ENCODE data around the gene GNE. TPM values are rescaled to one million over a fixed set of nuclear protein-coding genes. Genes with fewer than 3 reads are reported as not detected.

GNE gene
- total and polyA plus RNA-seq, 2 of the 13 experiments (the other 11 are each of a cell fraction or from before 2014, with no cell fraction given), result 16.1 to 24.1 TPM

- TF ChIP-seq, protein P1, sequence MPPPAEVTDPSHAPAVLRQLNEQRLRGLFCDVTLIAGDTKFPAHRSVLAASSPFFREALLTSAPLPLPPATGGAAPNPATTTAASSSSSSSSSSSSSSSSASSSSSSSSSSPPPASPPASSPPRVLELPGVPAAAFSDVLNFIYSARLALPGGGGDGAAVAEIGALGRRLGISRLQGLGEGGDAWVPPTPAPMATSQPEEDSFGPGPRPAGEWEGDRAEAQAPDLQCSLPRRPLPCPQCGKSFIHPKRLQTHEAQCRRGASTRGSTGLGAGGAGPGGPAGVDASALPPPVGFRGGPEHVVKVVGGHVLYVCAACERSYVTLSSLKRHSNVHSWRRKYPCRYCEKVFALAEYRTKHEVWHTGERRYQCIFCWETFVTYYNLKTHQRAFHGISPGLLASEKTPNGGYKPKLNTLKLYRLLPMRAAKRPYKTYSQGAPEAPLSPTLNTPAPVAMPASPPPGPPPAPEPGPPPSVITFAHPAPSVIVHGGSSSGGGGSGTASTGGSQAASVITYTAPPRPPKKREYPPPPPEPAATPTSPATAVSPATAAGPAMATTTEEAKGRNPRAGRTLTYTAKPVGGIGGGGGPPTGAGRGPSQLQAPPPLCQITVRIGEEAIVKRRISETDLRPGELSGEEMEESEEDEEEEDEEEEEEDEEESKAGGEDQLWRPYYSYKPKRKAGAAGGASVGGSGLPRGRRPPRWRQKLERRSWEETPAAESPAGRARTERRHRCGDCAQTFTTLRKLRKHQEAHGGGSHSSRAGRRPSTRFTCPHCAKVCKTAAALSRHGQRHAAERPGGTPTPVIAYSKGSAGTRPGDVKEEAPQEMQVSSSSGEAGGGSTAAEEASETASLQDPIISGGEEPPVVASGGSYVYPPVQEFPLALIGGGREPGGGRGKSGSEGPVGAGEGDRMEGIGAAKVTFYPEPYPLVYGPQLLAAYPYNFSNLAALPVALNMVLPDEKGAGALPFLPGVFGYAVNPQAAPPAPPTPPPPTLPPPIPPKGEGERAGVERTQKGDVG (CRISPR knock-in tag; IDR thresholded peaks at IDR 0.05; ENCODE audit: borderline replicate concordance), result peak; percentile 84
- TF ChIP-seq ZFP41 (CRISPR knock-in tag; IDR thresholded peaks at IDR 0.05; ENCODE audit: borderline replicate concordance) (0 out of 2 replicates have a peak, but pooled peaks have one; percentile 28), SAFB2 (CRISPR knock-in tag; IDR thresholded peaks at IDR 0.05; ENCODE audit: borderline replicate concordance, low read depth) (peak; percentile 89), KDM1A (CRISPR knock-in tag; IDR thresholded peaks at IDR 0.05) (no peak; the same call in 1 of the 2 replicates), SRSF4 (IDR thresholded peaks at IDR 0.05; ENCODE audit: low read depth, low read length, poor library complexity, severe bottlenecking) (no peak), CC2D1A (CRISPR knock-in tag; IDR thresholded peaks at IDR 0.05) (no peak), ZIK1 (CRISPR knock-in tag; IDR thresholded peaks at IDR 0.05; ENCODE audit: borderline replicate concordance, low read depth) (0 out of 2 replicates have a peak, but pooled peaks have one; percentile 71), ZNF672 (CRISPR knock-in tag; IDR thresholded peaks at IDR 0.05) (0 out of 2 replicates have a peak, but pooled peaks have one; percentile 74), ZNF709 (CRISPR knock-in tag; IDR thresholded peaks at IDR 0.05) (peak; percentile 70; the same call in 1 of the 2 replicates), ERF (CRISPR knock-in tag; IDR thresholded peaks at IDR 0.05) (peak; percentile 55; the same call in 1 of the 2 replicates), RFXAP (CRISPR knock-in tag; IDR thresholded peaks at IDR 0.05; ENCODE audit: borderline replicate concordance) (peak; percentile 92; the same call in 1 of the 2 replicates), ZNF30 (CRISPR knock-in tag; IDR thresholded peaks at IDR 0.05) (0 out of 2 replicates have a peak, but pooled peaks have one; percentile 77), ZNF33A (CRISPR knock-in tag; IDR thresholded peaks at IDR 0.05; ENCODE audit: borderline replicate concordance) (no peak), KDM4B (CRISPR knock-in tag; IDR thresholded peaks at IDR 0.05) (0 out of 2 replicates have a peak, but pooled peaks have one; percentile 68), FOXA1 (IDR thresholded peaks at IDR 0.05) (no peak), FOXA1 (CRISPR knock-in tag; IDR thresholded peaks at IDR 0.05) (peak; percentile 38; the same call in 1 of the 2 replicates), ZNF501 (CRISPR knock-in tag; IDR thresholded peaks at IDR 0.05) (peak; percentile 82), ZNF512B (CRISPR knock-in tag; IDR thresholded peaks at IDR 0.05; ENCODE audit: borderline replicate concordance) (no peak; the same call in 1 of the 2 replicates), ZNF775 (CRISPR knock-in tag; IDR thresholded peaks at IDR 0.05; ENCODE audit: borderline replicate concordance) (no peak), ZNF790 (CRISPR knock-in tag; IDR thresholded peaks at IDR 0.05; ENCODE audit: borderline replicate concordance) (no peak; the same call in 1 of the 2 replicates), ZNF503 (CRISPR knock-in tag; IDR thresholded peaks at IDR 0.05) (peak; percentile 71; the same call in 1 of the 2 replicates)
Measured at GRCh38 chr9:36258208-36258995, at the start of gene GNE (continued).
